HepG2 (cell line): ENCODE data around the gene EPHA10. TPM values are rescaled to one million over a fixed set of nuclear protein-coding genes. Genes with fewer than 3 reads are reported as not detected.
A peak's percentile ranks its signal among the peaks of the same experiment; 100 is the strongest.

Experiments
- HES4 ChIP-seq: sonication (generic); formaldehyde crosslinking; IDR thresholded peaks from 2 replicates; pipeline ENCODE4 v1.9.0; 2021; ENCODE audit warnings: mild to moderate bottlenecking, missing genetic modification reagents, borderline replicate concordance
- HOXA3 ChIP-seq: sonication (generic); formaldehyde crosslinking; IDR thresholded peaks from 2 replicates; pipeline ENCODE4 v1.5.0; 2020; ENCODE audit warnings: missing genetic modification reagents
- HOXA5 ChIP-seq: sonication (generic); formaldehyde crosslinking; IDR thresholded peaks from 2 replicates; pipeline ENCODE4 v1.4.0; 2020; ENCODE audit warnings: missing genetic modification reagents
- JDP2 ChIP-seq: sonication (generic); formaldehyde crosslinking; IDR thresholded peaks from 2 replicates; pipeline ENCODE4 v1.8.1; 2022; ENCODE audit warnings: missing genetic modification reagents, borderline replicate concordance
- KDM2A ChIP-seq: sonication (generic); formaldehyde crosslinking; IDR thresholded peaks from 2 replicates; pipeline ENCODE4 v1.4.0; 2020; ENCODE audit warnings: low read depth, missing genetic modification reagents, borderline replicate concordance
- NFYC ChIP-seq: IDR thresholded peaks from 2 replicates; pipeline ENCODE4 v1.6.1; 2016; ENCODE audit warnings: missing genetic modification reagents, missing compliant biosample characterization
- ONECUT2 ChIP-seq: sonication (generic); formaldehyde crosslinking; IDR thresholded peaks from 2 replicates; pipeline ENCODE4 v1.4.0; 2020; ENCODE audit warnings: missing genetic modification reagents
- RBFOX2 ChIP-seq: fragments of 200-400 bp; formaldehyde crosslinking; IDR thresholded peaks from 2 replicates; pipeline ENCODE4 v1.6.1; 2017; ENCODE audit warnings: low read depth, mild to moderate bottlenecking, low read length
- SRF ChIP-seq: IDR thresholded peaks from 2 replicates; pipeline ENCODE4 v1.6.1; 2011; ENCODE audit warnings: mild to moderate bottlenecking, low read depth, low read length, moderate library complexity
- SRY ChIP-seq: sonication (generic); formaldehyde crosslinking; IDR thresholded peaks from 2 replicates; pipeline ENCODE4 v1.8.0; 2022; ENCODE audit warnings: mild to moderate bottlenecking, missing genetic modification reagents
- ZNF143 ChIP-seq: sonication (generic); formaldehyde crosslinking; IDR thresholded peaks from 2 replicates; pipeline ENCODE4 v1.4.0; 2020; ENCODE audit warnings: missing genetic modification reagents
- ZNF232 ChIP-seq: sonication (generic); formaldehyde crosslinking; IDR thresholded peaks from 2 replicates; pipeline ENCODE4 v1.4.0; 2020; ENCODE audit warnings: missing genetic modification reagents, borderline replicate concordance
- polyA plus RNA-seq, 8 experiments: library from polyadenylated mRNA; depleted of rRNA in 3 of 8; stranded (reverse) in 7 of 8; unstranded in 1 of 8; fragments of >200 nt; fragmentation: Illumina TruSeq in 4 of 8; extraction: Trizol in 4 of 8; gene quantifications; 2 replicates each; pipeline versions ENCODE4 v1.2.1 to v1.2.3, GENCODE V29; 2011 to 2016; ENCODE audit warnings: low read depth in 4 of 8, missing spikeins in 1 of 8, mixed read lengths in 1 of 8; ENCODE audit not compliant: insufficient read depth in 1 of 8
- total RNA-seq, 5 experiments: library from RNA; depleted of rRNA; stranded (reverse); fragments of >200 nt; fragmentation: Illumina TruSeq; extraction: Trizol; gene quantifications; 2 replicates each; pipeline ENCODE4 v1.2.3, GENCODE V29; 2016; ENCODE audit warnings: low read depth in 1 of 5
- TF ChIP-seq, protein P1 (sequence below): IDR thresholded peaks from 2 replicates; pipeline ENCODE4 v1.6.1; 2016
- TF ChIP-seq, protein P2 (sequence below): sonication (generic); formaldehyde crosslinking; IDR thresholded peaks from 2 replicates; pipeline ENCODE4 v1.5.0; 2020; ENCODE audit warnings: mild to moderate bottlenecking, missing genetic modification reagents
- TF ChIP-seq, protein P3 (sequence below): sonication (generic); formaldehyde crosslinking; IDR thresholded peaks from 2 replicates; pipeline ENCODE4 v1.5.0; 2020; ENCODE audit warnings: mild to moderate bottlenecking, missing genetic modification reagents, borderline replicate concordance

EPHA10 gene
- total and polyA plus RNA-seq, 2 of the 13 experiments (the other 11 are each of a cell fraction or from before 2014, with no cell fraction given) = 0.11 to 0.58 TPM

GRCh38 chr1:37793773-37794371 is 29.0 kb upstream of the EPHA10 start, which contains the start of gene MANEAL (continued):
- TF ChIP-seq ZNF143 (CRISPR knock-in tag) (0 out of 2 replicates have a peak, but pooled peaks have one; percentile 9), HOXA3 (CRISPR knock-in tag) (peak; percentile 67; the same call in 1 of the 2 replicates), JDP2 (CRISPR knock-in tag) (peak; percentile 41; the same call in 1 of the 2 replicates), RBFOX2 (peak; percentile 69), HES4 (CRISPR knock-in tag) (0 out of 2 replicates have a peak, but pooled peaks have one; percentile 46), NFYC (no peak), HOXA5 (CRISPR knock-in tag) (peak; percentile 33; the same call in 1 of the 2 replicates), SRY (CRISPR knock-in tag) (peak; percentile 56; the same call in 1 of the 2 replicates), ONECUT2 (CRISPR knock-in tag) (no peak), SRF (no peak), KDM2A (CRISPR knock-in tag) (peak; percentile 49; the same call in 1 of the 2 replicates), ZNF232 (CRISPR knock-in tag) (no peak)
- TF ChIP-seq, protein P1, sequence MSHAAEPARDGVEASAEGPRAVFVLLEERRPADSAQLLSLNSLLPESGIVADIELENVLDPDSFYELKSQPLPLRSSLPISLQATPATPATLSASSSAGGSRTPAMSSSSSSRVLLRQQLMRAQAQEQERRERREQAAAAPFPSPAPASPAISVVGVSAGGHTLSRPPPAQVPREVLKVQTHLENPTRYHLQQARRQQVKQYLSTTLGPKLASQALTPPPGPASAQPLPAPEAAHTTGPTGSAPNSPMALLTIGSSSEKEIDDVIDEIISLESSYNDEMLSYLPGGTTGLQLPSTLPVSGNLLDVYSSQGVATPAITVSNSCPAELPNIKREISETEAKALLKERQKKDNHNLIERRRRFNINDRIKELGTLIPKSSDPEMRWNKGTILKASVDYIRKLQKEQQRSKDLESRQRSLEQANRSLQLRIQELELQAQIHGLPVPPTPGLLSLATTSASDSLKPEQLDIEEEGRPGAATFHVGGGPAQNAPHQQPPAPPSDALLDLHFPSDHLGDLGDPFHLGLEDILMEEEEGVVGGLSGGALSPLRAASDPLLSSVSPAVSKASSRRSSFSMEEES (CRISPR knock-in tag) = no peak
- TF ChIP-seq, protein P2, sequence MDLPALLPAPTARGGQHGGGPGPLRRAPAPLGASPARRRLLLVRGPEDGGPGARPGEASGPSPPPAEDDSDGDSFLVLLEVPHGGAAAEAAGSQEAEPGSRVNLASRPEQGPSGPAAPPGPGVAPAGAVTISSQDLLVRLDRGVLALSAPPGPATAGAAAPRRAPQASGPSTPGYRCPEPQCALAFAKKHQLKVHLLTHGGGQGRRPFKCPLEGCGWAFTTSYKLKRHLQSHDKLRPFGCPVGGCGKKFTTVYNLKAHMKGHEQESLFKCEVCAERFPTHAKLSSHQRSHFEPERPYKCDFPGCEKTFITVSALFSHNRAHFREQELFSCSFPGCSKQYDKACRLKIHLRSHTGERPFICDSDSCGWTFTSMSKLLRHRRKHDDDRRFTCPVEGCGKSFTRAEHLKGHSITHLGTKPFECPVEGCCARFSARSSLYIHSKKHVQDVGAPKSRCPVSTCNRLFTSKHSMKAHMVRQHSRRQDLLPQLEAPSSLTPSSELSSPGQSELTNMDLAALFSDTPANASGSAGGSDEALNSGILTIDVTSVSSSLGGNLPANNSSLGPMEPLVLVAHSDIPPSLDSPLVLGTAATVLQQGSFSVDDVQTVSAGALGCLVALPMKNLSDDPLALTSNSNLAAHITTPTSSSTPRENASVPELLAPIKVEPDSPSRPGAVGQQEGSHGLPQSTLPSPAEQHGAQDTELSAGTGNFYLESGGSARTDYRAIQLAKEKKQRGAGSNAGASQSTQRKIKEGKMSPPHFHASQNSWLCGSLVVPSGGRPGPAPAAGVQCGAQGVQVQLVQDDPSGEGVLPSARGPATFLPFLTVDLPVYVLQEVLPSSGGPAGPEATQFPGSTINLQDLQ (CRISPR knock-in tag) = no peak
- TF ChIP-seq, protein P3, sequence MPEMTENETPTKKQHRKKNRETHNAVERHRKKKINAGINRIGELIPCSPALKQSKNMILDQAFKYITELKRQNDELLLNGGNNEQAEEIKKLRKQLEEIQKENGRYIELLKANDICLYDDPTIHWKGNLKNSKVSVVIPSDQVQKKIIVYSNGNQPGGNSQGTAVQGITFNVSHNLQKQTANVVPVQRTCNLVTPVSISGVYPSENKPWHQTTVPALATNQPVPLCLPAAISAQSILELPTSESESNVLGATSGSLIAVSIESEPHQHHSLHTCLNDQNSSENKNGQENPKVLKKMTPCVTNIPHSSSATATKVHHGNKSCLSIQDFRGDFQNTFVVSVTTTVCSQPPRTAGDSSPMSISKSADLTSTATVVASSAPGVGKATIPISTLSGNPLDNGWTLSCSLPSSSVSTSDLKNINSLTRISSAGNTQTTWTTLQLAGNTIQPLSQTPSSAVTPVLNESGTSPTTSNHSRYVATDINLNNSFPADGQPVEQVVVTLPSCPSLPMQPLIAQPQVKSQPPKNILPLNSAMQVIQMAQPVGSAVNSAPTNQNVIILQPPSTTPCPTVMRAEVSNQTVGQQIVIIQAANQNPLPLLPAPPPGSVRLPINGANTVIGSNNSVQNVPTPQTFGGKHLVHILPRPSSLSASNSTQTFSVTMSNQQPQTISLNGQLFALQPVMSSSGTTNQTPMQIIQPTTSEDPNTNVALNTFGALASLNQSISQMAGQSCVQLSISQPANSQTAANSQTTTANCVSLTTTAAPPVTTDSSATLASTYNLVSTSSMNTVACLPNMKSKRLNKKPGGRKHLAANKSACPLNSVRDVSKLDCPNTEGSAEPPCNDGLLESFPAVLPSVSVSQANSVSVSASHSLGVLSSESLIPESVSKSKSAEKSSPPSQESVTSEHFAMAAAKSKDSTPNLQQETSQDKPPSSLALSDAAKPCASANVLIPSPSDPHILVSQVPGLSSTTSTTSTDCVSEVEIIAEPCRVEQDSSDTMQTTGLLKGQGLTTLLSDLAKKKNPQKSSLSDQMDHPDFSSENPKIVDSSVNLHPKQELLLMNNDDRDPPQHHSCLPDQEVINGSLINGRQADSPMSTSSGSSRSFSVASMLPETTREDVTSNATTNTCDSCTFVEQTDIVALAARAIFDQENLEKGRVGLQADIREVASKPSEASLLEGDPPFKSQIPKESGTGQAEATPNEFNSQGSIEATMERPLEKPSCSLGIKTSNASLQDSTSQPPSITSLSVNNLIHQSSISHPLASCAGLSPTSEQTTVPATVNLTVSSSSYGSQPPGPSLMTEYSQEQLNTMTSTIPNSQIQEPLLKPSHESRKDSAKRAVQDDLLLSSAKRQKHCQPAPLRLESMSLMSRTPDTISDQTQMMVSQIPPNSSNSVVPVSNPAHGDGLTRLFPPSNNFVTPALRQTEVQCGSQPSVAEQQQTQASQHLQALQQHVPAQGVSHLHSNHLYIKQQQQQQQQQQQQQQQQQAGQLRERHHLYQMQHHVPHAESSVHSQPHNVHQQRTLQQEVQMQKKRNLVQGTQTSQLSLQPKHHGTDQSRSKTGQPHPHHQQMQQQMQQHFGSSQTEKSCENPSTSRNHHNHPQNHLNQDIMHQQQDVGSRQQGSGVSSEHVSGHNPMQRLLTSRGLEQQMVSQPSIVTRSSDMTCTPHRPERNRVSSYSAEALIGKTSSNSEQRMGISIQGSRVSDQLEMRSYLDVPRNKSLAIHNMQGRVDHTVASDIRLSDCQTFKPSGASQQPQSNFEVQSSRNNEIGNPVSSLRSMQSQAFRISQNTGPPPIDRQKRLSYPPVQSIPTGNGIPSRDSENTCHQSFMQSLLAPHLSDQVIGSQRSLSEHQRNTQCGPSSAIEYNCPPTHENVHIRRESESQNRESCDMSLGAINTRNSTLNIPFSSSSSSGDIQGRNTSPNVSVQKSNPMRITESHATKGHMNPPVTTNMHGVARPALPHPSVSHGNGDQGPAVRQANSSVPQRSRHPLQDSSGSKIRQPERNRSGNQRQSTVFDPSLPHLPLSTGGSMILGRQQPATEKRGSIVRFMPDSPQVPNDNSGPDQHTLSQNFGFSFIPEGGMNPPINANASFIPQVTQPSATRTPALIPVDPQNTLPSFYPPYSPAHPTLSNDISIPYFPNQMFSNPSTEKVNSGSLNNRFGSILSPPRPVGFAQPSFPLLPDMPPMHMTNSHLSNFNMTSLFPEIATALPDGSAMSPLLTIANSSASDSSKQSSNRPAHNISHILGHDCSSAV (CRISPR knock-in tag) = no peak
